BE2C (cell line): Measurements from ENCODE around the gene DPM2.

Experiments
- DNase-seq: peaks from one replicate; pipeline ENCODE4 v3.0.0-alpha.2; 2020
- H3K27me3 ChIP-seq: fragments of 250-450 bp; sonication (Bioruptor Pico); 2 replicates; pipeline ENCODE4 v1.5.1; 2020; ENCODE audit warnings: mild to moderate bottlenecking
- H3K36me3 ChIP-seq: fragments of 250-450 bp; sonication (Bioruptor Pico); 2 replicates; pipeline ENCODE4 v1.5.1; 2020; ENCODE audit warnings: mild to moderate bottlenecking
- H3K4me1 ChIP-seq: fragments of 250-450 bp; sonication (Bioruptor Pico); 2 replicates; pipeline ENCODE4 v1.5.1; 2020
- H3K4me3 ChIP-seq: 2 replicates; pipeline ENCODE4 v1.5.1; 2011; ENCODE audit warnings: low read depth, low read length
- H3K9me3 ChIP-seq: fragments of 250-450 bp; sonication (Bioruptor Pico); 2 replicates; pipeline ENCODE4 v1.5.1; 2020
- TF ChIP-seq, protein P1 (sequence below): IDR thresholded peaks from 2 replicates; pipeline ENCODE4 v1.5.1; 2012; ENCODE audit warnings: mild to moderate bottlenecking, low read depth, low read length

DPM2 gene

GRCh38 chr9:127980706-127981558, 43.3 kb upstream of the DPM2 start, which contains the start of gene EEIG1:
TSS of gene EEIG1 (minus strand) at chr9:127980989. CDS start at chr9:127980137, 852 bp downstream.
- Histone ChIP-seq H3K4me1 (peaks cover 12% of the 10 kb centered on the region), H3K36me3 (no peaks in the 10 kb centered on the region), H3K27me3 (no peaks in the 10 kb centered on the region), H3K4me3 (peak within 1 kb of the TSS; percentile 94), H3K9me3 (no peaks in the 10 kb centered on the region)
- peak; percentile 98 for DNase-seq
- TF ChIP-seq, protein P1, sequence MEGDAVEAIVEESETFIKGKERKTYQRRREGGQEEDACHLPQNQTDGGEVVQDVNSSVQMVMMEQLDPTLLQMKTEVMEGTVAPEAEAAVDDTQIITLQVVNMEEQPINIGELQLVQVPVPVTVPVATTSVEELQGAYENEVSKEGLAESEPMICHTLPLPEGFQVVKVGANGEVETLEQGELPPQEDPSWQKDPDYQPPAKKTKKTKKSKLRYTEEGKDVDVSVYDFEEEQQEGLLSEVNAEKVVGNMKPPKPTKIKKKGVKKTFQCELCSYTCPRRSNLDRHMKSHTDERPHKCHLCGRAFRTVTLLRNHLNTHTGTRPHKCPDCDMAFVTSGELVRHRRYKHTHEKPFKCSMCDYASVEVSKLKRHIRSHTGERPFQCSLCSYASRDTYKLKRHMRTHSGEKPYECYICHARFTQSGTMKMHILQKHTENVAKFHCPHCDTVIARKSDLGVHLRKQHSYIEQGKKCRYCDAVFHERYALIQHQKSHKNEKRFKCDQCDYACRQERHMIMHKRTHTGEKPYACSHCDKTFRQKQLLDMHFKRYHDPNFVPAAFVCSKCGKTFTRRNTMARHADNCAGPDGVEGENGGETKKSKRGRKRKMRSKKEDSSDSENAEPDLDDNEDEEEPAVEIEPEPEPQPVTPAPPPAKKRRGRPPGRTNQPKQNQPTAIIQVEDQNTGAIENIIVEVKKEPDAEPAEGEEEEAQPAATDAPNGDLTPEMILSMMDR: no peak

DNA sequence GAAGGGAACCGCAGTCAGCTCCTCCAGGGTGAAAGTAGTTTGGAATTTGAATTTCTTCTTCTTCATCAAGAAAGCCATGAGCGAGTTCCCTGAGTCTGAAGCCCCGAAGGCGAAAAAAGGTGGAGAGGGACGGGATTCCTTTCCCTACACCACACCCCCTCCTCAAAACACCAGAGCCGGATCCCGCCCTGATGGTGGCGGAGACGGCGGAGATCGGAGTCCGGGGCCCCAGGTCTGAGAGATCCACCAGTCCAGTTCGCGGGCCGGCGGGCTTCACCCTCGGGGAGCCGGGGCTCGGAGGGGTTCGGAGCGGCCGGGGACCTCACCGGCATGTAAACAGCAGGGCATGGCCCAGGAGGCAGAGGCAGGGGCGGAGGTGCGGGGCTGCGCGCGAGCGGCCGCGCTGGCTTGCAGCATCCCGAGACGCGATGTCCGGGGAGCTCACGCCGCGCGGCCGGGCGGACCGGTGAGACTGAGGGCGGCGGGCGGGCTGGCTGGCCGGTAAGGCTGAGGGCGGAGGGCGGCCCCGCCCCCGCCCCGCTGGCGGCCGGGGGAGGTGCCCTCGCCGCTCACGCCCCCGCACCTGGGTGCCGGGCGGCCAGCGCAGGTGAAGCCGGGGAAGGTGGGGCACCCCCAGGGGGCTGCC, 42.5 kb upstream of the DPM2 start:
- peak overlapping the region; percentile 94 for H3K4me3 ChIP-seq
- H3K9me3 ChIP-seq: no peaks in the 10 kb centered on the region
- no peaks in the 10 kb centered on the region for H3K27me3 ChIP-seq
- DNase-seq: peak; percentile 51
- TF ChIP-seq, protein P1: no peak
- H3K36me3 ChIP-seq: no peaks in the 10 kb centered on the region
- H3K4me1 ChIP-seq: peaks cover 15% of the 10 kb centered on the region

GRCh38 chr9:127979333-127980059, 41.8 kb upstream of the DPM2 start:
- peak overlapping the region; percentile 94 for H3K4me3 ChIP-seq
- DNase-seq: peak; percentile 58
- TF ChIP-seq, protein P1: no peak
- H3K4me1 ChIP-seq: peaks cover 22% of the 10 kb centered on the region
- no peaks in the 10 kb centered on the region for H3K36me3 ChIP-seq
- H3K9me3 ChIP-seq: no peaks in the 10 kb centered on the region
- H3K27me3 ChIP-seq: no peaks in the 10 kb centered on the region

- peaks cover 28% of the 10 kb centered on the region for H3K4me1 ChIP-seq
- no peaks in the 10 kb centered on the region for H3K36me3 ChIP-seq
- no peaks in the 10 kb centered on the region for H3K27me3 ChIP-seq
- no peaks in the 10 kb centered on the region for H3K9me3 ChIP-seq
- peak overlapping the region; percentile 94 for H3K4me3 ChIP-seq
- TF ChIP-seq, protein P1: no peak
- DNase-seq: no peak
Observed at GRCh38 chr9:127979015-127979332, 41.3 kb upstream of the DPM2 start.

GRCh38 chr9:127977884-127978647, 40.4 kb upstream of the DPM2 start:
- Histone ChIP-seq H3K4me1 (peaks cover 37% of the 10 kb centered on the region), H3K9me3 (no peaks in the 10 kb centered on the region), H3K27me3 (no peaks in the 10 kb centered on the region), H3K36me3 (no peaks in the 10 kb centered on the region), H3K4me3 (peak overlapping the region; percentile 94)
- TF ChIP-seq, protein P1: no peak
- peak; percentile 20 for DNase-seq
